Astrocyte of the cerebellum (primary cell): ENCODE results near the gene TMEM62.
A peak's percentile ranks its signal among the peaks of the same experiment; 100 is the strongest.

ENCODE experiments used
- DNase-seq: peaks from one replicate; pipeline ENCODE4 v3.0.0-alpha.2; 2011; ENCODE audit warnings: low read depth
- H3K4me3 ChIP-seq: 2 replicates; pipeline ENCODE4 v1.5.1; 2011; ENCODE audit warnings: mild to moderate bottlenecking, low read depth, low read length, moderate library complexity
- CTCF ChIP-seq: IDR thresholded peaks from 2 replicates; pipeline ENCODE4 v1.5.1; 2012; ENCODE audit warnings: low read length, low read depth, moderate library complexity, mild to moderate bottlenecking; ENCODE audit errors: missing control alignments
- in situ Hi-C: cut with HindIII; loops from 2 replicates; pipeline ENCODE4 v1.10.0; 2017; ENCODE audit warnings: low sequenced_read_pairs

TMEM62 gene

GRCh38 chr15:43213466-43213865, 80.1 kb downstream of the TMEM62 start:
- no peak for TF ChIP-seq CTCF
- no peak for DNase-seq
- in situ Hi-C loops, result no loop called here
- H3K4me3 ChIP-seq, result no peak overlapping the region

- DNase-seq, result no peak
- H3K4me3 ChIP-seq, result no peak overlapping the region
- in situ Hi-C loops, result no loop called here
- TF ChIP-seq CTCF, result no peak
Observed at GRCh38 chr15:43214169-43214568, 80.8 kb downstream of the TMEM62 start.

DNA sequence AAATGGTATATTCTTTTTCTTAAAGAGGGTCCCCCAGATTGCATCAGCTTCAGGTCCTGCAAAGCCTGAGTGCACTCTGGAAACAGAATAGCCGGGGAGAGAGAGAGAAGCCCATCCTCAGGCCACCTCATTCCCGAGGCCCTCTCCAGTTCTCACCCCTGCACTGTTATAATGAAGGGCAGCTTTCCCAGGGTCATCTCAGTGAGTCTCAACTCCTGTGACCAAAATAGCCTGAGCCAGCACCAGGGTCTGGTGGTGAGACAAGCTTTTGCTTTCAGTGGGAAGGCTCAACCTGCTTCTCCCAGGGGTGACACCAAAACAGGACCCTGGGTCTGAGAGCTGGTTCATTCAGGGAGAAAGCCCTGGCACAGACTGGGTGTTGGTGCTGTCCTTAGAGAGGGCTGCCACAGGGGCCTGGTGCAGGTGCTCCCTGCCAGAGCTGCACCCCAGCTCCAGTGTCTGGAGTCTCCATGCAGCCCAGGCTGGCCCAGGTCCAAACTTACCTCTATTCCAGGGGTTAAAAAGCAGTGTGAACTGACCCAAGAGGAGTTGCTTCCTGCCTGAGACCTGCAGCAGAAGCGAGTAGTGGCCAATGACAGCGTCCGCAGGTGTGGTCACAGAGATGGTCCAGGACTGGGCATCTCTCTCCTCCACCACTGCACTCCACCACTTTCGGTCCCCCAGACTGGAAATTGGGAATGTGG, 81.4 kb downstream of the TMEM62 start:
- no peak overlapping the region for H3K4me3 ChIP-seq
- no peak for TF ChIP-seq CTCF
- no peak for DNase-seq
- in situ Hi-C loops, result no loop called here

GRCh38 chr15:43215961-43216360, 82.6 kb downstream of the TMEM62 start:
- no peak for DNase-seq
- in situ Hi-C loops, result no loop called here
- TF ChIP-seq CTCF, result no peak
- H3K4me3 ChIP-seq, result no peak overlapping the region

- in situ Hi-C loops, result no loop called here
- DNase-seq, result no peak
- peak; percentile 26 for TF ChIP-seq CTCF
- no peak overlapping the region for H3K4me3 ChIP-seq
Observed at GRCh38 chr15:43218908-43219706, 85.7 kb downstream of the TMEM62 start.

DNA sequence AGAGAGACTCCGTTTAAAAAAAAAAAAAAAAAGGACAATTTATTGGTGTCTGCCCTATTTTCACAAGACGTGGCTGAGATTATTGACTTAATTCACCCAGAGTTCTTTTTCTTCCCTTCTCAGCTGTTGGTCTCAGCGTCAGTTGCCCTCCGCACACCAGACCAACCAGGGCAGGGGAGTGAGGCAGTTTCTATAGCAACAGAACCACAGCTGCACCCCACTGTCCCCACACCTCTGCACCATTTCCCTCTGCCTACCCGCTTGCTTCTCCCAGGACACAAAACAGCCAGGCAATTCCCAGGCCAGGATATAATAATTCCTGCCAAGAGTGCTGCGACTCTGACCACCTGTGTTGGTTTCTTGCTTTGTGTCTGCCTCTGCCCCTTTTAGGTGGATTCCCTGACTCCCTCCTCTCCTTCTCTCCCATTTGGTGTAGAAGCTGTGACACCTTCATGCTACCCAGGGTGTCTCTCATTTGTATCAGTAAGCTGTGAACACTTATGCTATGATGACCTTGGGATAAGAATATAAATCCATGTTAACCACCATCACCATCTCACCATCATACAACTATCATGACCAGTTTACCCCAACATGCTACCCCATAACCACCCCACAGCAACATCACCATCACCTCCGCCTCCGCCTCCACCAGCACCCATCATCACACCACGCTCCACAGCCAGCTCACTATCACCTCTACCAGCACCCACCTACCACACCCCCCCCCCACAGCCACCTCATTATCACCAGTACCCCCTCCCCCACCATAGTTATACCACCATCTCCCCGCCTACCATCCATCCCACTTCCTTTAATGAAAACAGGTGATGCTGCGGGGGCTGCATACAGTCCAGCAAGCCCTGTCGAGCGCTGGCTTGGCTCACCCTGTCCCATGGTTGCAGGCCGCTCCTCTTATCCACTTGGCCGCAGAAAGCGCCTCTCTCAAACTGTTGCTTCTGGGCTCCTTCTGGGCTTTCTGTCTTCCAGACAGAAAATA, 86.8 kb downstream of the TMEM62 start:
- in situ Hi-C loops, result no loop called here
- DNase-seq, result no peak
- no peak for TF ChIP-seq CTCF

More for the DNA sequence above, 86.8 kb downstream of the TMEM62 start:
- H3K4me3 ChIP-seq, result no peak overlapping the region
